OCI-LY1 (cell line): ENCODE data around the gene ARG2.

ENCODE experiments used
- H2AFZ ChIP-seq: fragments of 200-600 bp; sonication (generic), shearing (Covaris generic); 2 replicates; pipeline ENCODE4 v1.6.0; 2014; ENCODE audit warnings: antibody characterized with exemption, mild to moderate bottlenecking, low read length
- H3F3A ChIP-seq: fragments of 200-600 bp; sonication (generic), shearing (Covaris generic); 2 replicates; pipeline ENCODE4 v1.6.0; 2014; ENCODE audit warnings: mild to moderate bottlenecking, antibody characterized with exemption, low read length, moderate library complexity; ENCODE audit not compliant: insufficient read depth
- H3K27ac ChIP-seq: fragments of 200-600 bp; sonication (generic); 2 replicates; pipeline ENCODE4 v1.5.1; 2014; ENCODE audit warnings: low read length, mixed run types, mild to moderate bottlenecking, low read depth; ENCODE audit not compliant: poor library complexity, severe bottlenecking
- H3K27me3 ChIP-seq: fragments of 200-600 bp; sonication (generic); 2 replicates; pipeline ENCODE4 v1.6.0; 2014; ENCODE audit warnings: antibody characterized with exemption, mild to moderate bottlenecking, low read length, moderate library complexity; ENCODE audit not compliant: insufficient read depth
- H3K36me3 ChIP-seq: fragments of 200-600 bp; sonication (generic); 2 replicates; pipeline ENCODE4 v1.6.1; 2014; ENCODE audit warnings: mild to moderate bottlenecking, antibody characterized with exemption, low read length, moderate library complexity, mixed read lengths; ENCODE audit not compliant: insufficient read depth
- H3K4me1 ChIP-seq: fragments of 200-600 bp; sonication (generic); 2 replicates; pipeline ENCODE4 v1.5.1; 2014; ENCODE audit warnings: mild to moderate bottlenecking, low read length, moderate library complexity; ENCODE audit not compliant: insufficient read depth, severe bottlenecking
- H3K4me2 ChIP-seq: fragments of 200-600 bp; sonication (generic), shearing (Covaris generic); 2 replicates; pipeline ENCODE4 v1.6.1; 2014; ENCODE audit warnings: low read length
- H3K4me3 ChIP-seq: fragments of 200-600 bp; sonication (generic); 2 replicates; pipeline ENCODE4 v1.5.1; 2014; ENCODE audit warnings: low read length, low read depth, mild to moderate bottlenecking, mixed read lengths; ENCODE audit not compliant: poor library complexity, severe bottlenecking
- H3K79me2 ChIP-seq: fragments of 200-600 bp; shearing (Covaris generic); 2 replicates; pipeline ENCODE4 v1.6.1; 2016; ENCODE audit warnings: mixed run types, low read length, mixed read lengths; ENCODE audit not compliant: insufficient read depth
- H3K9ac ChIP-seq: fragments of 200-600 bp; sonication (generic), shearing (Covaris generic); 2 replicates; pipeline ENCODE4 v1.6.1; 2014; ENCODE audit warnings: mild to moderate bottlenecking, low read length, mixed read lengths
- H3K9me2 ChIP-seq: fragments of 200-600 bp; sonication (generic), shearing (Covaris generic); 2 replicates; pipeline ENCODE4 v1.6.1; 2014; ENCODE audit warnings: low read depth, mild to moderate bottlenecking, low read length, mixed read lengths
- H3K9me3 ChIP-seq: fragments of 200-600 bp; shearing (Covaris generic); 2 replicates; pipeline ENCODE4 v1.6.1; 2014; ENCODE audit warnings: low read length, mixed read lengths
- H4K20me1 ChIP-seq: fragments of 200-600 bp; sonication (generic), shearing (Covaris generic); 2 replicates; pipeline ENCODE4 v1.6.0; 2016; ENCODE audit warnings: mild to moderate bottlenecking, low read length; ENCODE audit not compliant: insufficient read depth
- EZH2 ChIP-seq: fragments of 200-600 bp; sonication (generic), shearing (Covaris generic); IDR thresholded peaks from 2 replicates; pipeline ENCODE4 v1.8.0; 2017; ENCODE audit warnings: borderline replicate concordance, mixed run types, mild to moderate bottlenecking, antibody characterized with exemption, low read length, moderate library complexity, mixed read lengths
- TF ChIP-seq, protein P1 (sequence below): fragments of 200-600 bp; sonication (generic), shearing (Covaris generic); IDR thresholded peaks from 2 replicates; pipeline ENCODE4 v1.5.1; 2017; ENCODE audit warnings: mild to moderate bottlenecking, antibody characterized with exemption, low read length, moderate library complexity, mixed read lengths

Gene ARG2

DNA sequence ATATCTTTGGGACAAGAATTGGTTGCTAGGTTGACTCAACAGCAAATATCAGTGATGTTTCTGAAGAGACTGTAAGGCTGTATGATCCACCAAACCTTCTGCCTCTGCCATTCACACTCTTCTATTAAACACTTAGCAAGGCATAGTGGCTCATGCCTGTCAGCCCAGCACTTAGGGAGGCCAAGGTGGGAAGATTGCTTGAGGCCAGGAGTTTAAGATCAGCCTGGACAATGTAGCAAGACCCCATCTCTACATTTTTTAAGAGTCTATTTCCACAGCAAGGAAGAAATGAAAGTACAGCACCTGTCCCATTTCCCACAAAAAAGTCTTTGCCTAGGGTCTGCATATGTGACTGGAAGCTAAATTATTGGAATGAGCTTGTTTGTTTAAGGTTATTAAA, 7.8 kb downstream of the ARG2 start:
- H3K9ac ChIP-seq = no peak overlapping the region

DNA sequence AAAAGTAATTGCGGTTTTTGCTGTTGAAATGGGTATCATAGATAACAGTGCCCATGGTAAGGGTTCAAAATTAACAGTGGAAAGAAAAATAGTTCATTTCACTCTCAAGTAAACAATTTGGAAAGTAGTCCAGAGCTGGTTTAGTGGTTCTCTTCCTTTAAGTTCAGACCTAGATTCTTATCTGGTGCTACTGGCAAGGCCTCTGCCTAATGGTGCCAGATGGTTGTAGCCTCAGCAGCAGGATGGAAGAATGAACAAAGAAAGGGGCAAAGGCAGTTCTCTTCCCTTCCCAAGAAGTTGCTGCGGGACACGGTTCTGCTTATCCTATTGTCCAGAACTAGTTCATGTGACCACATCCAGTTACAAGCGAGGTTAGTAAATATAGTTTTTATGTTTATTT, 10.5 kb downstream of the ARG2 start:
- Histone ChIP-seq H3K27ac (no peak overlapping the region), H2AFZ (no peak overlapping the region), H3K27me3 (no peaks in the 10 kb centered on the region), H3K9me2 (no peaks in the 10 kb centered on the region), H3F3A (no peaks in the 10 kb centered on the region), H3K36me3 (no peaks in the 10 kb centered on the region), H3K4me3 (no peak overlapping the region), H3K79me2 (no peaks in the 10 kb centered on the region), H3K9ac (no peak overlapping the region), H4K20me1 (no peaks in the 10 kb centered on the region), H3K4me1 (no peaks in the 10 kb centered on the region), H3K9me3 (no peaks in the 10 kb centered on the region), H3K4me2 (no peak overlapping the region)
- TF ChIP-seq EZH2 = no peak
- TF ChIP-seq, protein P1, sequence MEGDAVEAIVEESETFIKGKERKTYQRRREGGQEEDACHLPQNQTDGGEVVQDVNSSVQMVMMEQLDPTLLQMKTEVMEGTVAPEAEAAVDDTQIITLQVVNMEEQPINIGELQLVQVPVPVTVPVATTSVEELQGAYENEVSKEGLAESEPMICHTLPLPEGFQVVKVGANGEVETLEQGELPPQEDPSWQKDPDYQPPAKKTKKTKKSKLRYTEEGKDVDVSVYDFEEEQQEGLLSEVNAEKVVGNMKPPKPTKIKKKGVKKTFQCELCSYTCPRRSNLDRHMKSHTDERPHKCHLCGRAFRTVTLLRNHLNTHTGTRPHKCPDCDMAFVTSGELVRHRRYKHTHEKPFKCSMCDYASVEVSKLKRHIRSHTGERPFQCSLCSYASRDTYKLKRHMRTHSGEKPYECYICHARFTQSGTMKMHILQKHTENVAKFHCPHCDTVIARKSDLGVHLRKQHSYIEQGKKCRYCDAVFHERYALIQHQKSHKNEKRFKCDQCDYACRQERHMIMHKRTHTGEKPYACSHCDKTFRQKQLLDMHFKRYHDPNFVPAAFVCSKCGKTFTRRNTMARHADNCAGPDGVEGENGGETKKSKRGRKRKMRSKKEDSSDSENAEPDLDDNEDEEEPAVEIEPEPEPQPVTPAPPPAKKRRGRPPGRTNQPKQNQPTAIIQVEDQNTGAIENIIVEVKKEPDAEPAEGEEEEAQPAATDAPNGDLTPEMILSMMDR = no peak

More for the DNA sequence above, 7.8 kb downstream of the ARG2 start:
- Histone ChIP-seq H2AFZ (no peak overlapping the region), H3K27me3 (no peaks in the 10 kb centered on the region), H3K27ac (no peak overlapping the region), H3K4me1 (peaks cover 6% of the 10 kb centered on the region), H4K20me1 (no peaks in the 10 kb centered on the region), H3F3A (no peaks in the 10 kb centered on the region), H3K36me3 (no peaks in the 10 kb centered on the region; the same call in 1 of the 2 replicates), H3K4me3 (no peak overlapping the region), H3K9me3 (peaks cover 4% of the 10 kb centered on the region; the same call in 1 of the 2 replicates), H3K9me2 (no peaks in the 10 kb centered on the region), H3K79me2 (no peaks in the 10 kb centered on the region), H3K4me2 (no peak overlapping the region)
- no peak for TF ChIP-seq EZH2
- TF ChIP-seq, protein P1 = no peak

DNA sequence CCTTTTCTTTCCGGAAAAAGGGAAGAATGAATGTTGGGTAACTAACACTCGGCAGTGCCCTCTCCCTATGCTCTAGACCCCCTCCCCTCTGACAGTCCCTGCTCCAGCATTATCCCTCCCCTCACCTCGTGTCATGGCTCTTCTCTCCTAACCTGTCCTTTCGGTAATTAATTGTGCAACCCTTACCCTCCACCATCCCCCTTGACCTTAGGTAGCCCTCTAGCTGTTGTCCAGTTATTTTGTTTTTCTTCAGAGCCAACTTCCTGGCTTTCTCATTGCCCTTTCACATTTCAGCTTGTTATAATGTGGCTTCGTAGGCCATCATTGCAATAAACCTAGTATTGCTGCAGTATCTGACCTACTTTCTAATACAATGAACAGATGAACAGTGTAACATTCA, 11.2 kb downstream of the ARG2 start:
- H3K9me3 ChIP-seq = no peaks in the 10 kb centered on the region
- H3K36me3 ChIP-seq = no peaks in the 10 kb centered on the region
- no peaks in the 10 kb centered on the region for H3K9me2 ChIP-seq
- no peaks in the 10 kb centered on the region for H3K79me2 ChIP-seq
- TF ChIP-seq EZH2 = no peak
- TF ChIP-seq, protein P1 = no peak
- H3F3A ChIP-seq = no peaks in the 10 kb centered on the region
- no peaks in the 10 kb centered on the region for H4K20me1 ChIP-seq
- no peak overlapping the region for H2AFZ ChIP-seq
- H3K4me2 ChIP-seq = no peak overlapping the region
- no peaks in the 10 kb centered on the region for H3K27me3 ChIP-seq
- no peak overlapping the region for H3K4me3 ChIP-seq
- no peak overlapping the region for H3K27ac ChIP-seq
- H3K9ac ChIP-seq = no peak overlapping the region
- no peaks in the 10 kb centered on the region for H3K4me1 ChIP-seq
